ENCODE results near the gene POU6F2. TPM values are rescaled to one million over a fixed set of nuclear protein-coding genes. Genes with fewer than 3 reads are reported as not detected.

POU6F2 gene
- total and polyA plus RNA-seq, 9 of the 15 experiments (the other 6 are each of a cell fraction or from before 2014, with no cell fraction given), result 0.29 to 1.5 (median 0.96) TPM

DNA sequence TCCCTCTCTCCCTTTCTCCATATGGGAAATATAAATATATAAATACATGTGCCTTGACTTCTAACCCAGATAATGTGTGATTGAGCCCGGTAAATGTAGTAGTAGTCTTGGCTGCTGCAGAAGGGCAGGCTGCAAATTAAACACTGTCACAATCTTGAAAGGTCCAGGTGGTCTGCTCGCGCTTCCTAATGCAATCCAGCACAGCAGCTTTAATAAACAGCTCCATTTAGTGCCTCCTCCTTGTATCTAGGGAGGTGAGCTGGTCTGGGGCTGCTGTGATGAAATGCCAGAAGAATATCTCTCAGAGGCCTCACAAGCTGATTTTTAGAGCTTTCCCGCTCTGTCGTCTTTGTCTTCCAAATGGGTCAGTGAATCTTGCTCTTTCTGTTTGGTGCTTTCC, 782 bp downstream of the POU6F2 start:
- no peak overlapping the region for H3K4me3 ChIP-seq
- H3K9me1 ChIP-seq (ENCODE audit: control insufficient read depth, insufficient read depth, low read length), result no peaks in the 10 kb centered on the region
- BruUV-seq (replicated peaks), result no TSS peak
- H3K9me3 ChIP-seq (replicated peaks; ENCODE audit: control insufficient read depth, insufficient read depth, low read depth, low read length), result no peaks in the 10 kb centered on the region
- DNase-seq (ENCODE audit: extremely low read depth in 1 of 4, low spot score in 3 of 4), result no peak
- ChIA-PET CTCF (ENCODE audit: low intra/inter-chr PET ratio) (no interaction called here), POLR2A (interaction anchor here (0.6 kb wide), 1 partner anchor 231 kb away, joined by 3 read pairs; no protein-coding TSS in a partner anchor)
- no peak for ATAC-seq
- H3K4me1 ChIP-seq (replicated peaks in 1 of 2; ENCODE audit: control insufficient read depth in 2 of 2, insufficient read depth in 2 of 2, low read length in 2 of 2), result peaks cover 0 to 4% of the 10 kb centered on the region in 2 experiments; a peak in 1 of 5 replicates
- H3K79me2 ChIP-seq (ENCODE audit: control insufficient read depth, insufficient read depth, low read length), result no peaks in the 10 kb centered on the region
- intact Hi-C loops (cut with micrococcal nuclease), result no loop called here
- 0% methylated on average over 5 of the region's 5 CpGs for WGBS (ENCODE audit: insufficient coverage, low coverage, missing lambda C conversion rate)
- no peak overlapping the region for H2AFZ ChIP-seq (ENCODE audit: low read depth, low read length)
- in situ Hi-C loops (cut with MboI), result no loop called here
- no peak overlapping the region for H3K9ac ChIP-seq (ENCODE audit: insufficient read depth in 1 of 2, low read depth in 2 of 2, low read length in 2 of 2)
- H3K4me2 ChIP-seq (ENCODE audit: insufficient read depth, low read length), result no peak overlapping the region
- H3K27ac ChIP-seq (ENCODE audit: extremely low read depth, low read depth, low read length), result no peak overlapping the region
- FAIRE-seq, result no peak
- H3K27me3 ChIP-seq (ENCODE audit: control insufficient read depth in 2 of 2, insufficient read depth in 2 of 2, low read length in 2 of 2), result peaks cover 12 to 30% of the 10 kb centered on the region in 2 experiments
- no peaks in the 10 kb centered on the region for H3K36me3 ChIP-seq (ENCODE audit: control insufficient read depth, insufficient read depth, low read length)
- H4K20me1 ChIP-seq (replicated peaks; ENCODE audit: control insufficient read depth, insufficient read depth, low read length), result no peaks in the 10 kb centered on the region
- TF ChIP-seq, protein P1, sequence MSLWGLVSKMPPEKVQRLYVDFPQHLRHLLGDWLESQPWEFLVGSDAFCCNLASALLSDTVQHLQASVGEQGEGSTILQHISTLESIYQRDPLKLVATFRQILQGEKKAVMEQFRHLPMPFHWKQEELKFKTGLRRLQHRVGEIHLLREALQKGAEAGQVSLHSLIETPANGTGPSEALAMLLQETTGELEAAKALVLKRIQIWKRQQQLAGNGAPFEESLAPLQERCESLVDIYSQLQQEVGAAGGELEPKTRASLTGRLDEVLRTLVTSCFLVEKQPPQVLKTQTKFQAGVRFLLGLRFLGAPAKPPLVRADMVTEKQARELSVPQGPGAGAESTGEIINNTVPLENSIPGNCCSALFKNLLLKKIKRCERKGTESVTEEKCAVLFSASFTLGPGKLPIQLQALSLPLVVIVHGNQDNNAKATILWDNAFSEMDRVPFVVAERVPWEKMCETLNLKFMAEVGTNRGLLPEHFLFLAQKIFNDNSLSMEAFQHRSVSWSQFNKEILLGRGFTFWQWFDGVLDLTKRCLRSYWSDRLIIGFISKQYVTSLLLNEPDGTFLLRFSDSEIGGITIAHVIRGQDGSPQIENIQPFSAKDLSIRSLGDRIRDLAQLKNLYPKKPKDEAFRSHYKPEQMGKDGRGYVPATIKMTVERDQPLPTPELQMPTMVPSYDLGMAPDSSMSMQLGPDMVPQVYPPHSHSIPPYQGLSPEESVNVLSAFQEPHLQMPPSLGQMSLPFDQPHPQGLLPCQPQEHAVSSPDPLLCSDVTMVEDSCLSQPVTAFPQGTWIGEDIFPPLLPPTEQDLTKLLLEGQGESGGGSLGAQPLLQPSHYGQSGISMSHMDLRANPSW (CRISPR knock-in tag; IDR thresholded peaks at IDR 0.05), result no peak
- no peak for TF ChIP-seq HCFC1 (IDR thresholded peaks at IDR 0.05; ENCODE audit: low read depth, low read length)
- TF ChIP-seq KLF1 (tag; IDR thresholded peaks at IDR 0.05), result no peak
- no peak for TF ChIP-seq ZNF764 (CRISPR knock-in tag; IDR thresholded peaks at IDR 0.05; ENCODE audit: low read depth)
- TF ChIP-seq, protein P2, sequence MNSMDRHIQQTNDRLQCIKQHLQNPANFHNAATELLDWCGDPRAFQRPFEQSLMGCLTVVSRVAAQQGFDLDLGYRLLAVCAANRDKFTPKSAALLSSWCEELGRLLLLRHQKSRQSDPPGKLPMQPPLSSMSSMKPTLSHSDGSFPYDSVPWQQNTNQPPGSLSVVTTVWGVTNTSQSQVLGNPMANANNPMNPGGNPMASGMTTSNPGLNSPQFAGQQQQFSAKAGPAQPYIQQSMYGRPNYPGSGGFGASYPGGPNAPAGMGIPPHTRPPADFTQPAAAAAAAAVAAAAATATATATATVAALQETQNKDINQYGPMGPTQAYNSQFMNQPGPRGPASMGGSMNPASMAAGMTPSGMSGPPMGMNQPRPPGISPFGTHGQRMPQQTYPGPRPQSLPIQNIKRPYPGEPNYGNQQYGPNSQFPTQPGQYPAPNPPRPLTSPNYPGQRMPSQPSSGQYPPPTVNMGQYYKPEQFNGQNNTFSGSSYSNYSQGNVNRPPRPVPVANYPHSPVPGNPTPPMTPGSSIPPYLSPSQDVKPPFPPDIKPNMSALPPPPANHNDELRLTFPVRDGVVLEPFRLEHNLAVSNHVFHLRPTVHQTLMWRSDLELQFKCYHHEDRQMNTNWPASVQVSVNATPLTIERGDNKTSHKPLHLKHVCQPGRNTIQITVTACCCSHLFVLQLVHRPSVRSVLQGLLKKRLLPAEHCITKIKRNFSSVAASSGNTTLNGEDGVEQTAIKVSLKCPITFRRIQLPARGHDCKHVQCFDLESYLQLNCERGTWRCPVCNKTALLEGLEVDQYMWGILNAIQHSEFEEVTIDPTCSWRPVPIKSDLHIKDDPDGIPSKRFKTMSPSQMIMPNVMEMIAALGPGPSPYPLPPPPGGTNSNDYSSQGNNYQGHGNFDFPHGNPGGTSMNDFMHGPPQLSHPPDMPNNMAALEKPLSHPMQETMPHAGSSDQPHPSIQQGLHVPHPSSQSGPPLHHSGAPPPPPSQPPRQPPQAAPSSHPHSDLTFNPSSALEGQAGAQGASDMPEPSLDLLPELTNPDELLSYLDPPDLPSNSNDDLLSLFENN (IDR thresholded peaks at IDR 0.05; ENCODE audit: low read depth in 2 of 2, low read length in 2 of 2), result no peak
- TF ChIP-seq FOXM1 (IDR thresholded peaks at IDR 0.05; ENCODE audit: low read depth), result no peak
- TF ChIP-seq FOXM1 (CRISPR knock-in tag; IDR thresholded peaks at IDR 0.05; ENCODE audit: low read depth), result no peak
- no peak for TF ChIP-seq ZBTB8A (IDR thresholded peaks at IDR 0.05; ENCODE audit: partially characterized antibody)
- no peak for TF ChIP-seq NCOA1 (IDR thresholded peaks at IDR 0.05; ENCODE audit: low read depth)
- no peak for TF ChIP-seq PYGO2 (tag; IDR thresholded peaks at IDR 0.05)
- TF ChIP-seq NCOR1 (IDR thresholded peaks at IDR 0.05), result no peak
- TF ChIP-seq, protein P3, sequence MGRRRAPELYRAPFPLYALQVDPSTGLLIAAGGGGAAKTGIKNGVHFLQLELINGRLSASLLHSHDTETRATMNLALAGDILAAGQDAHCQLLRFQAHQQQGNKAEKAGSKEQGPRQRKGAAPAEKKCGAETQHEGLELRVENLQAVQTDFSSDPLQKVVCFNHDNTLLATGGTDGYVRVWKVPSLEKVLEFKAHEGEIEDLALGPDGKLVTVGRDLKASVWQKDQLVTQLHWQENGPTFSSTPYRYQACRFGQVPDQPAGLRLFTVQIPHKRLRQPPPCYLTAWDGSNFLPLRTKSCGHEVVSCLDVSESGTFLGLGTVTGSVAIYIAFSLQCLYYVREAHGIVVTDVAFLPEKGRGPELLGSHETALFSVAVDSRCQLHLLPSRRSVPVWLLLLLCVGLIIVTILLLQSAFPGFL (CRISPR knock-in tag; IDR thresholded peaks at IDR 0.05), result no peak
- TF ChIP-seq BRCA1 (IDR thresholded peaks at IDR 0.05), result no peak
- no peak for TF ChIP-seq BRCA1 (CRISPR knock-in tag; IDR thresholded peaks at IDR 0.05)
- TF ChIP-seq, protein P4, sequence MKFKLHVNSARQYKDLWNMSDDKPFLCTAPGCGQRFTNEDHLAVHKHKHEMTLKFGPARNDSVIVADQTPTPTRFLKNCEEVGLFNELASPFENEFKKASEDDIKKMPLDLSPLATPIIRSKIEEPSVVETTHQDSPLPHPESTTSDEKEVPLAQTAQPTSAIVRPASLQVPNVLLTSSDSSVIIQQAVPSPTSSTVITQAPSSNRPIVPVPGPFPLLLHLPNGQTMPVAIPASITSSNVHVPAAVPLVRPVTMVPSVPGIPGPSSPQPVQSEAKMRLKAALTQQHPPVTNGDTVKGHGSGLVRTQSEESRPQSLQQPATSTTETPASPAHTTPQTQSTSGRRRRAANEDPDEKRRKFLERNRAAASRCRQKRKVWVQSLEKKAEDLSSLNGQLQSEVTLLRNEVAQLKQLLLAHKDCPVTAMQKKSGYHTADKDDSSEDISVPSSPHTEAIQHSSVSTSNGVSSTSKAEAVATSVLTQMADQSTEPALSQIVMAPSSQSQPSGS (CRISPR knock-in tag; IDR thresholded peaks at IDR 0.05), result no peak
- TF ChIP-seq GABPB2 (CRISPR knock-in tag; conservative IDR thresholded peaks at IDR 0.05), result no peak
